Transverse colon (tissue), 4 donors: ENCODE measurements around the gene LGI2. TPM values are rescaled to one million over a fixed set of nuclear protein-coding genes. Genes with fewer than 3 reads are reported as not detected.

ENCODE experiments used
- DNase-seq: peaks from one replicate; pipeline ENCODE4 v3.0.0-alpha.2; 2019
- H3K27ac ChIP-seq, 4 donors: fragments of 200-600 bp; sonication (generic); 2 replicates each; pipeline ENCODE4 v1.5.1; 2016 to 2018; ENCODE audit warnings: inconsistent platforms in 4 of 4
- H3K27me3 ChIP-seq: fragments of 200-600 bp; sonication (generic); 2 replicates; pipeline ENCODE4 v1.5.1; 2017; ENCODE audit warnings: inconsistent platforms
- H3K36me3 ChIP-seq, 4 donors: fragments of 200-600 bp; sonication (generic); 2 replicates each; pipeline ENCODE4 v1.5.1; 2017 to 2019; ENCODE audit warnings: inconsistent platforms in 4 of 4
- H3K4me1 ChIP-seq, 4 donors: fragments of 200-600 bp; sonication (generic); 2 replicates each; pipeline ENCODE4 v1.5.1; 2017 to 2020; ENCODE audit warnings: inconsistent platforms in 4 of 4
- H3K4me3 ChIP-seq, 4 donors: fragments of 200-600 bp; sonication (generic); 1 replicate in 1 of 4; 2 replicates in 3 of 4; pipeline versions ENCODE4 v1.5.1 to v1.6.1; 2017 to 2019; ENCODE audit warnings: inconsistent platforms in 4 of 4
- H3K9me3 ChIP-seq, 2 donors: fragments of 200-600 bp; sonication (generic); 2 replicates each; pipeline ENCODE4 v1.5.1; 2017 to 2019; ENCODE audit warnings: inconsistent platforms in 2 of 2
- CTCF ChIP-seq, 5 experiments: fragments of 200-600 bp in 3 of 5; fragments of 450-650 bp in 2 of 5; sonication (generic) in 3 of 5; IDR thresholded peaks; 1 replicate in 2 of 5; 2 replicates in 3 of 5; pipeline ENCODE4 v1.5.1; 2016 to 2017; ENCODE audit warnings: antibody characterized with exemption in 5 of 5, inconsistent platforms in 3 of 5, mild to moderate bottlenecking in 2 of 5, moderate library complexity in 1 of 5
- EP300 ChIP-seq: sonication (generic); formaldehyde crosslinking; IDR thresholded peaks from one replicate; pipeline ENCODE4 v1.6.1; 2017; ENCODE audit warnings: antibody characterized with exemption, low read depth
- POLR2A ChIP-seq: fragments of 450-650 bp; IDR thresholded peaks from one replicate; pipeline ENCODE4 v1.6.1; 2016; ENCODE audit warnings: antibody characterized with exemption, mild to moderate bottlenecking, moderate library complexity
- POLR2AphosphoS5 ChIP-seq, 3 donors: sonication (generic); formaldehyde crosslinking; IDR thresholded peaks; one replicate each; pipeline ENCODE4 v1.6.1; 2016; ENCODE audit warnings: antibody characterized with exemption in 3 of 3
- WGBS, 2 donors: methylation state at CpG; one replicate each; pipeline ENCODE4 v1.1.5; 2018; ENCODE audit warnings: low coverage in 1 of 2; 5-methylcytosine and 5-hydroxymethylcytosine counted together
- in situ Hi-C, 4 donors: fragments of 200-750 bp; cut with MboI; loops; one replicate each; pipeline versions ENCODE4 v1.15.0 to v1.15.1; 2017; ENCODE audit warnings: low sequenced_read_pairs in 3 of 4, low pct_ligation_motif_present in 1 of 4, low pct_unique_long_range_greater_than_20kb in 1 of 4
- intact Hi-C: fragments of 100-400 bp; cut with DNase I; formaldehyde crosslinking; loops from one replicate; pipeline ENCODE4 v1.15.1; 2023; ENCODE audit warnings: low total_unique reads
- total RNA-seq, 4 donors: library from RNA; depleted of rRNA; stranded (reverse); fragments of >200 nt; gene quantifications; one replicate each; pipeline ENCODE4 v1.1.0, GENCODE V29; 2016

LGI2 gene
- total RNA-seq, 4 donors from 2014 or later, result 0.32 to 0.75 (median 0.41) TPM; not detected in 1

DNA sequence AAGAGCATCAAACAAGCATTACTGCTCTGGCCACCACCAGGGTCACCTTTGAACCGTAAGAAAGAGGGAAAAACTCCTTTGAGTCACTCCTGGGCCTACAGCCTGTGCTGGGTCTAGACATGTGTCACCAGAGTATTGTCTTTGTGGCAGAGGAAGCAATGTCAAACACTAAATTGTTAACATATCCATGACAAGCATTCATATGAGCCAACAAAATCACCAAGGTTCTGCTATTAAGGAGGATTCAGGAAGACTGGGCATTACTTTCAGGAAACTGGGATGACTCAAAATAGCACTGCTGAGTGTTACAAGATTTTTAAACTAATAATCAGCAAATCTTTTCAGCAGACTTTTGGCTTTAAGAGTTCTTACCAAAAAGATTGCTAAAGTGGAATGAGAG lies 28.1 kb downstream of the LGI2 start:
- no peak for DNase-seq
- H3K4me3 ChIP-seq, result no peak overlapping the region
- TF ChIP-seq CTCF (IDR thresholded peaks at IDR 0.05) (no peak), EP300 (no peak), POLR2A (no peak), POLR2AphosphoS5 (IDR thresholded peaks at IDR 0.05) (no peak)
- no peaks in the 10 kb centered on the region for H3K9me3 ChIP-seq
- in situ Hi-C loops (no loop called here), intact Hi-C loops (no loop called here)
- WGBS, 2 donors, result 60% methylated on average over 1 of the region's 1 CpG; no CpG with 5 or more reads in 1 of the 2 donors
- H3K36me3 ChIP-seq, result no peaks in the 10 kb centered on the region
- H3K27ac ChIP-seq, result peak overlapping the region in 2 of 4 donors; percentile 3 to 30
- H3K4me1 ChIP-seq, result peaks cover 0 to 11% (median 2%) of the 10 kb centered on the region in 4 donors
- no peaks in the 10 kb centered on the region for H3K27me3 ChIP-seq

- no peaks in the 10 kb centered on the region for H3K9me3 ChIP-seq
- in situ Hi-C loops (no loop called here), intact Hi-C loops (no loop called here)
- no peak overlapping the region for H3K27ac ChIP-seq
- H3K36me3 ChIP-seq, result no peaks in the 10 kb centered on the region
- DNase-seq, result no peak
- WGBS, 2 donors, result 63 to 78% methylated on average over 3 of the region's 3 CpGs
- H3K4me3 ChIP-seq, result no peak overlapping the region
- no peak for TF ChIP-seq POLR2A
- TF ChIP-seq POLR2AphosphoS5 (IDR thresholded peaks at IDR 0.05), result no peak
- TF ChIP-seq CTCF (IDR thresholded peaks at IDR 0.05), result no peak
- no peak for TF ChIP-seq EP300
- no peaks in the 10 kb centered on the region for H3K27me3 ChIP-seq
- peaks cover 0 to 11% (median 2%) of the 10 kb centered on the region in 4 donors for H3K4me1 ChIP-seq
Observed at GRCh38 chr4:25001509-25001908, 29.2 kb downstream of the LGI2 start.

DNA sequence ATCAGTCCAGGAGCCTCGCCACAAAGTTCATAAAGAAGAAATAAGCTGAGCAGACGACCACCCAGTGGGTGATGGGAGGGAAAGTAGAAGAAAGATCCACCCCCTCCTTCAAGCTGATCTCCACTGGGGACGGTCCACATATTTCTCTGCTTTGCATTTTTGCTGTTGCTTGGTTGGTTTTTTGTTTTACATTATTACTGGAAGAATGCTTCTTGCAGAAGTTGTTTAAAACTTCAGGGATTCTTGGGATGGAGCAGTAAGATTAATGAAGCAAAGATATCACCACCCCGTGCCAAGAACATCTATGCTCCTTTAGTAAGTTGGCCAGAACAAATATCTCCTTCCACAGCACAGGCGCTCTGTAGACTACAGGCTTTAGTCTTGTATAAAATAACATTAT lies 30.1 kb downstream of the LGI2 start:
- Histone ChIP-seq H3K36me3 (no peaks in the 10 kb centered on the region), H3K9me3 (no peaks in the 10 kb centered on the region), H3K27me3 (no peaks in the 10 kb centered on the region), H3K4me1 (peaks cover 0 to 11% (median 2%) of the 10 kb centered on the region in 4 donors), H3K4me3 (no peak overlapping the region), H3K27ac (peak overlapping the region in 3 of 4 donors; percentile 24 to 55 (median 38))
- WGBS, 2 donors, result 69 to 72% methylated on average over 4 to 5 of the region's 5 CpGs
- no peak for TF ChIP-seq POLR2A
- TF ChIP-seq CTCF (IDR thresholded peaks at IDR 0.05), result no peak
- no peak for TF ChIP-seq POLR2AphosphoS5 (IDR thresholded peaks at IDR 0.05)
- no peak for TF ChIP-seq EP300
- no peak for DNase-seq
- in situ Hi-C loops (no loop called here), intact Hi-C loops (no loop called here)

GRCh38 chr4:24999392-25000089 lies 31.2 kb downstream of the LGI2 start:
- no peaks in the 10 kb centered on the region for H3K9me3 ChIP-seq
- H3K27ac ChIP-seq, result peak overlapping the region in 3 of 4 donors; percentile 1 to 55 (median 24)
- no peaks in the 10 kb centered on the region for H3K36me3 ChIP-seq
- no peaks in the 10 kb centered on the region for H3K27me3 ChIP-seq
- in situ Hi-C loops (loop anchor here (25.0 kb wide), 2 partner anchors 138 to 363 kb away; no protein-coding TSS in a partner anchor), intact Hi-C loops (no loop called here)
- peak in 2 of 3 donors; percentile 38 to 79 for TF ChIP-seq POLR2AphosphoS5 (IDR thresholded peaks at IDR 0.05)
- TF ChIP-seq EP300, result no peak
- peaks cover 0 to 11% (median 2%) of the 10 kb centered on the region in 4 donors for H3K4me1 ChIP-seq
- 34% methylated on average over 7 to 8 of the region's 8 CpGs for WGBS, 2 donors
- H3K4me3 ChIP-seq, result no peak overlapping the region
- DNase-seq, result no peak
